ENCODE measurements around the gene LDLRAD4. TPM values are rescaled to one million over a fixed set of nuclear protein-coding genes. Genes with fewer than 3 reads are reported as not detected.

Gene LDLRAD4
- total RNA-seq, 4 donors from 2014 or later = 20.4 to 40.4 (median 35.3) TPM

DNA sequence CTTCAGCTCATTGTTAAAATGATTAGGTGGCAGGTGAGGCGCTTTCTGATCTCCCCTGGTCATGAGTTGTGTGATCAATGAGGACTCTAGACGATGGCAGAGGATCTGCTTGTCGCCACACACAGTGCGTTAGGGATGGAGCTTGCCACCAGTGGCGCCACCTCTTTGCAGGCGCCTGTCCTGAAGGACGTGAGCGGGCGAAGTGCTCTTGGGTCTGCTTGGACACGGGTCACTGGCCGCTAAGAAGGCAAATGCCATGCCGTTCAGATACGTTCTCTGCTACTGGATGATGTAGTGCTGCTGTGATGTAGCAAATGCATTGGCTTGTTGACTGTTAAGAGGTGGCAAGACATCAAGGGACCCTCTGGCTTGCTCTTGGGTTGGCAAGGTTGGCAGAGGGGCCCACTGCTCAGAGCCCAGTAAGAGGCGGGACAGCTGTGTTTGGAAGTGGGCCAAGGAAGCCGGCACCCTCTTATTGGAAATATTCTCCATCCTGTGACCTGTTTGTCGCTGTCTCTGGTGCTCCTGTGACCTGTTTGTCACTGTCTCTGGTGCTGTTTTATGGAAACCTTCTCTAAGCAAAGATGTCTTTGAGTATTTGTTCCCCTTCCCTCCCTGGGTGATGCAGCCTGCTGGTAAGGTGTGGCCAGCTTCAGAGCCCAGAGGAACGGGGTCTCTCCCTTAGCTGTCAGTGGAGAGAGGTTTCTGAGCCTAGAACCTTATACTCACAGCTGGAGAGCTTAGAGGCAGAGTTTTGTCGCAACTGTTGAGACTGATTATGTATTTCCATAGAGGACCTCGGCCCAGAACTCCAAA, 14.6 kb downstream of the LDLRAD4 start:
- H3K4me3 ChIP-seq = peak overlapping the region in 3 of 4 donors; percentile 2 to 12 (median 9)
- peaks cover 46 to 81% (median 70%) of the 10 kb centered on the region in 4 donors for H3K4me1 ChIP-seq
- H3K27ac ChIP-seq (replicated peaks in 1 of 4) = peak overlapping the region; percentile 6 to 55 (median 38)
- no peaks in the 10 kb centered on the region for H3K27me3 ChIP-seq
- no peak for DNase-seq (ENCODE audit: extremely low spot score)
- H3K9me3 ChIP-seq = no peaks in the 10 kb centered on the region
- TF ChIP-seq EP300 (IDR thresholded peaks at IDR 0.05) (no peak), POLR2AphosphoS5 (IDR thresholded peaks at IDR 0.05) (no peak), POLR2A (IDR thresholded peaks at IDR 0.05; ENCODE audit: low read depth) (no peak)
- TF ChIP-seq, protein P1, sequence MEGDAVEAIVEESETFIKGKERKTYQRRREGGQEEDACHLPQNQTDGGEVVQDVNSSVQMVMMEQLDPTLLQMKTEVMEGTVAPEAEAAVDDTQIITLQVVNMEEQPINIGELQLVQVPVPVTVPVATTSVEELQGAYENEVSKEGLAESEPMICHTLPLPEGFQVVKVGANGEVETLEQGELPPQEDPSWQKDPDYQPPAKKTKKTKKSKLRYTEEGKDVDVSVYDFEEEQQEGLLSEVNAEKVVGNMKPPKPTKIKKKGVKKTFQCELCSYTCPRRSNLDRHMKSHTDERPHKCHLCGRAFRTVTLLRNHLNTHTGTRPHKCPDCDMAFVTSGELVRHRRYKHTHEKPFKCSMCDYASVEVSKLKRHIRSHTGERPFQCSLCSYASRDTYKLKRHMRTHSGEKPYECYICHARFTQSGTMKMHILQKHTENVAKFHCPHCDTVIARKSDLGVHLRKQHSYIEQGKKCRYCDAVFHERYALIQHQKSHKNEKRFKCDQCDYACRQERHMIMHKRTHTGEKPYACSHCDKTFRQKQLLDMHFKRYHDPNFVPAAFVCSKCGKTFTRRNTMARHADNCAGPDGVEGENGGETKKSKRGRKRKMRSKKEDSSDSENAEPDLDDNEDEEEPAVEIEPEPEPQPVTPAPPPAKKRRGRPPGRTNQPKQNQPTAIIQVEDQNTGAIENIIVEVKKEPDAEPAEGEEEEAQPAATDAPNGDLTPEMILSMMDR (IDR thresholded peaks at IDR 0.05) = no peak
- WGBS = 89% methylated on average over 16 of the region's 19 CpGs
- intact Hi-C loops (cut with DNase I) = no loop called here
- peaks cover 0 to 3% (median 0%) of the 10 kb centered on the region in 4 donors for H3K36me3 ChIP-seq

DNA sequence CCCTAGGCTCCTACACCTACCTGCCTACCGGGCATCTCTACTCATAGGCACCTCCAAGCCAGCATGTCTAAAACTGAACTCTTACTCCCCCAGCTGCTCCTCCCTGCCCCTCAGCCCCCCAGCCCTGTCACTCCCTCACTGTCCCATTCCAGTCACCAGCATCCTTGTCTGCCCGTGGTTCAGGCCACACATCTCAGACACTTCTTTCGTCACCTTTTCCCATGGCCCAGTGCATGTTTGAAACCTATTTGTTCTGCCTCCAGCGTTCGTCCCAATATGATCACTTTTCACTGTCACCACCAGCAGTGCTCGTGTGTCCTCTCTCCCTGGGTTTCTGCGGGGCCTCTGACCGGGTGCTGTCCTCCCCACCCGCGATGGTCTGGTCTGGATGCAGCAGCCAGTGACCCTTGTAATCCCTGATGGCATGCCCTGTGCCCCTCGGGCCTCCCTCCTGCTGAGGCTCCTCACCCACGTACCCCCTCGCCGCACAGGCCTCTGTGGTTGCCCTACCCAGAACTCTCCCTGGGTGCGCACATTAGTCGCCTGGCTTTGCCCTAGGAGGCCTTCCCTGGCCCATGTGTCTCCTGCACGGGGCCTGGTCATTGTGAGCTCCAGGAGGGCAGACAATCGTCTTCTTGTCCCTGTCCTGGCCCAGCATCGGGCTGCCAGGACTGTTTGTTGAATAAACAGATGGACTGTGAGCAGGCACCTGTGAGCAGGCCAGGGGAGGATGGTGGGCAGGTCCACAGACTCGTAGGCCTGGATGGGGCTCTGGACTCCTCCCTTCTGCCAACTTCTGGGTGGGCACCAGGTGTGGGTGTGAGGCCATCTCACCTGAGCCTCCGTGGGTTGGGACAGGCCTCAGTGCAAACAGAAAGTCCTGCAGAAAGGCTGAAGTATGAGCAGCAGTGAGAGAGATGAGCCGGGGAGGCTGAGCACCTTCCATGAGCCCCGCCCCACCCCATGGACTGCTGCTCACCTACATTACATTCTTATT, 15.5 kb downstream of the LDLRAD4 start:
- Histone ChIP-seq H3K27ac (replicated peaks in 1 of 4) (peak overlapping the region; percentile 10 to 82 (median 70)), H3K4me1 (peaks cover 46 to 87% (median 70%) of the 10 kb centered on the region in 4 donors)

DNA sequence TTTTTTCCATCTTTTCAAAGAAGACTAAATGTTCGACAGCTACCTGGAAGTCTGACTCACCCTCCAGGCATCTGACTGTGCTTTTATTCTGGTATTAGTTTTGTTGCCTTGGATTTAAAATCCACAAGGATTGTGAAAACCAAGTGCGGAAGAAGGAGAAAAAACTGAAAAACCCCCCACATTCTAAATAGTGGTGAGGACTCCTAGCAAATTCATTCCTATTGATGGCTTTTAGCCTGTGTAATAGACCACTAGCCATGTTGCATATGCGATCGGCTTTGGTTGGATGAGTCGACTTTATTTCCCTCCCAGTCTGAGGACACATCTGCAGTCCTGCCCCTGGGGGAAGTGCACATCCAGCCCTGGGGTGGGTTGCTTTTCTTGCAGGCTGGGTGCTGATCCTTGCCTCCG, 16.9 kb downstream of the LDLRAD4 start:
- Histone ChIP-seq H3K36me3 (peaks cover 0 to 3% (median 0%) of the 10 kb centered on the region in 4 donors), H3K4me1 (peaks cover 45 to 94% (median 68%) of the 10 kb centered on the region in 4 donors), H3K4me3 (peak overlapping the region in 3 of 4 donors; percentile 12 to 41 (median 18)), H3K27me3 (no peaks in the 10 kb centered on the region), H3K27ac (replicated peaks in 1 of 4) (peak overlapping the region; percentile 69 to 82 (median 76)), H3K9me3 (no peaks in the 10 kb centered on the region)
- TF ChIP-seq POLR2AphosphoS5 (IDR thresholded peaks at IDR 0.05) (peak in 1 of 2 donors; percentile 40), EP300 (IDR thresholded peaks at IDR 0.05) (no peak), POLR2A (IDR thresholded peaks at IDR 0.05; ENCODE audit: low read depth) (no peak)
- TF ChIP-seq, protein P1 (IDR thresholded peaks at IDR 0.05) = no peak
- WGBS = 21% methylated on average over 6 of the region's 6 CpGs
- DNase-seq (ENCODE audit: extremely low spot score) = no peak
- intact Hi-C loops (cut with DNase I) = no loop called here

More for the DNA sequence above, 15.5 kb downstream of the LDLRAD4 start:
- no peaks in the 10 kb centered on the region for H3K9me3 ChIP-seq
- no peak overlapping the region for H3K4me3 ChIP-seq
- TF ChIP-seq, protein P1 (IDR thresholded peaks at IDR 0.05) = no peak
- TF ChIP-seq EP300 (IDR thresholded peaks at IDR 0.05) = no peak
- peaks cover 0 to 3% (median 0%) of the 10 kb centered on the region in 4 donors for H3K36me3 ChIP-seq
- H3K27me3 ChIP-seq = no peaks in the 10 kb centered on the region
- intact Hi-C loops (cut with DNase I) = no loop called here
- WGBS = 92% methylated on average over 21 of the region's 23 CpGs
- no peak for DNase-seq (ENCODE audit: extremely low spot score)

DNA sequence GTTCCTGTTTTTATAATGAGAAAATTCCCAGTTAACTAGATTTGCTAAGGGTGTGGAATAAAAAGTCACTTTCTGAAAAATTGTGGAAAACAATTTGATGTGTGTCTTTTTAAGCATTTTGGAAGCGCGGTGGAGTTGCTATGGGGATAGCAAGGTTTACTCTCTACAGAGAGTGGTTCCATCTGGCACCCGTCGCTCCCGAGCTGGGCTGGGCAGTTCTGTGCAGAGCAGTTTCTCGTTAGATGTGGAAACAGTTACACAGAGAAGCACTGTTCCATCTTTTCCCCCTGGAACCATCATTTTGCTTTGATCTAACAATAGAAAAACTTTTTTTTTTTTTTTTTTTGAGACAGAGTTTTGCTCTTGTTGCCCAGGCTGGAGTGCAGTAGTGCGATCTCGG, 17.4 kb downstream of the LDLRAD4 start:
- H3K27me3 ChIP-seq = no peaks in the 10 kb centered on the region
- peak overlapping the region; percentile 69 to 82 (median 76) for H3K27ac ChIP-seq (replicated peaks in 1 of 4)
- H3K9me3 ChIP-seq = no peaks in the 10 kb centered on the region
- peak overlapping the region in 3 of 4 donors; percentile 12 to 41 (median 18) for H3K4me3 ChIP-seq
- peaks cover 0 to 3% (median 0%) of the 10 kb centered on the region in 4 donors for H3K36me3 ChIP-seq
- DNase-seq (ENCODE audit: extremely low spot score) = no peak
- peaks cover 45 to 94% (median 68%) of the 10 kb centered on the region in 4 donors for H3K4me1 ChIP-seq
- WGBS = 21% methylated on average over 8 of the region's 8 CpGs
- TF ChIP-seq EP300 (IDR thresholded peaks at IDR 0.05) (no peak), POLR2AphosphoS5 (IDR thresholded peaks at IDR 0.05) (peak; percentile 62 to 63)
- intact Hi-C loops (cut with DNase I) = no loop called here
